ENCODE measurements around the gene NSRP1.
A peak's percentile ranks its signal among the peaks of the same experiment; 100 is the strongest.
"Not testable (repeated sequence)": the region's sequence is repeated elsewhere in the genome, so short reads cannot be mapped to it uniquely, and the experiment has no call there.

The NSRP1 gene

GRCh38 chr17:30221346-30221745, 104.7 kb downstream of the NSRP1 start:
- DNase-seq (ENCODE audit: low read depth, low spot score): no peak

- no peak for DNase-seq (ENCODE audit: low read depth, low spot score)
These were observed 105.6 kb downstream of the NSRP1 start for GRCh38 chr17:30222251-30222650.

DNA sequence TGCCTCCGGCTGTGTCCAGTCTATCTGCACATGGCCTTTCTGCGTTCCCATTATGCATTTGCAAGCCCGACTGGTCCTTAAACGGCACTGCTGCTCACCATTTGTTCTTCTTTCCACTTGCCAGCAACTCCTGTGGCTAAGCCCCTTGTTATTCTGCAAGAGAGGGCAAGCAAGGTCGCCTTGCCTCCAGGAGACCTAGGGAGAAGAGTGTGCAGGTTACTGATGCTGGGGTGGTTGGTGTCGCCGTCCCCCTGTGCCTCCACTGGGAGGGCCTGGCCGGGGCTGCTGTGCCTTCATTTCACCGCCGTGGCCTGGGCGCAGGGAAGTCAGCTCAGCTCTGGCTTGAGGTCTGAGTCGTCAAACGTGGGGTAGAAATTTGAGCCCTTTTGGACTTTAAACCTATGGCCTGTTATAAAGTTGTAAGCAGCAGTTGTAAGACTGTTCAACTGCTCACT, 106.1 kb downstream of the NSRP1 start:
- DNase-seq (ENCODE audit: low read depth, low spot score): no peak

DNA sequence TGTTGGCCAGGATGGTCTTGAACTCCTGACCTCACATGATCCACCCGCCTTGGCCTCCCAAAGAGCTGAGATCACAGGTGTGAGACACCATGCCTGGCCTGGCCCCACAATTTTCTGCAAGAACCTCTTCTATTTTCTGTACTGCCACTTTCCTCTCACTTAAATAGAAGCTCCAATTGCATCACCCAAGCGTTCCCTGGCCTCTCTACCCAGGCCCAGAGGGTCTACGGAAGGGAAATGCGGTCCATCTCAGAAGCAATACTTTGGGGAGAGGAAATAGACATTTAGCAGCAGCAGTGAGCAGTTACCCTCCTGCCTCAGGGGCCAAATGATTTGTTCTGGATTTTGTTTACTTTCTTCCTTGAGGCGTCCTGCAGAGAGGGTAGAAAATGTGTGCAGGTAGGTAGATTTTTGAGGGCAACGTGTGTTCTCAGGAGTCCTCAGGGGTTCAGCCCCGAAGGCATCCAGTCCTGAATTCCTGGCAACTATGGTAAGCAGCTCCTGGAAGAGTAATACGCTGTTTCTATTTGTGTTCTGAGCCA, 107.9 kb downstream of the NSRP1 start:
- peak; percentile 60 for DNase-seq (ENCODE audit: low read depth, low spot score)

DNA sequence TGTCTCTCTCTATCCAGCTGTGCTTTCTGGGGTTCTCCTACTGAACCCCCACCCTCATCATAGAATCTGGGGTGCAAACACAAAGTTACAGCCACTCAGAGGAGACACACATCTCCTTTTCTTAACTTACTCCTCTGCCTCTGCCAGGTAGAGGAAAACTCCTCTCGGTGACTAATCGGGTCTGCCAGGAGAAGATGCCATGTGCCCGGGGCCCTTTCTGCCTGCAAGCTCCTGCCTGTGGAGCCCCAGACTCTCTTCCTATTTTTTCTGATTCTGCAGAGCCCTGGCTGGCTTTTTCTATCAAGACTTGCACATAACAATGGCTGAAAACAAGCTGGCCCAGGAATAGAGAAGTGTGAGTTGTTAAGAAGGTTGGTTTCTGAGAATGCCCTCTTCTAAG, 108.5 kb downstream of the NSRP1 start:
- DNase-seq (ENCODE audit: low read depth, low spot score): no peak

DNA sequence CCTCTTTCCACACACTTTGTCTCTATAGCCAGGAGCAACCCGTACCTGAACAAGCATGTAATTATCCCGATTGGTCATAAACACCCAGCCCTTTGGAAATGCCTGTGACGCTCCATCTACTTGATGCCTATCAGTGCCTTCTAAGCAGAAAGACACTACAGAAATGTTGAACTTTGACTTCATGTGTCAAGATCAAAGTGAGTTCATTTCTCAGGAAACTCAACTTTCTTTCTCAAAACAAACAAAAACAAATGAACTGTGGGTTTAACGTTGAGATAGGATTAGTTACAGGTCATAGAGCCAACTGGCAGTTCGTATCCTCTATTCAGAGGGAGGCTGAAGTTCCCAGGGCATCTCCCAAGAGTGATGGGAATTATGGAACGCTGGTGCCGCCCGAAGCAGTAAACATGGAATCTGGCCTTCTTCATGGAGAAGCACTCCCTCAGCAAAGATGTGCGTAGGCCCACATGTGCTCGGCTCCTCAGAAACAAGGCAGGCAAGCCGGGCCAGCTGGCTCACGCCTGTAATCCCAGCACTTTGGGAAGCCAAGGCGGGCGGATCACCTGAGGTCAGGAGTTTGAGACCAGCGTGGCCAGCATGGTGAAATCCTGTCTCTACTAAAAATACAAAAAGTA, 109.4 kb downstream of the NSRP1 start:
- DNase-seq (ENCODE audit: low read depth, low spot score): peak; percentile 46

GRCh38 chr17:30226878-30227277, 110.3 kb downstream of the NSRP1 start:
- DNase-seq (ENCODE audit: low read depth, low spot score): peak; percentile 47

DNA sequence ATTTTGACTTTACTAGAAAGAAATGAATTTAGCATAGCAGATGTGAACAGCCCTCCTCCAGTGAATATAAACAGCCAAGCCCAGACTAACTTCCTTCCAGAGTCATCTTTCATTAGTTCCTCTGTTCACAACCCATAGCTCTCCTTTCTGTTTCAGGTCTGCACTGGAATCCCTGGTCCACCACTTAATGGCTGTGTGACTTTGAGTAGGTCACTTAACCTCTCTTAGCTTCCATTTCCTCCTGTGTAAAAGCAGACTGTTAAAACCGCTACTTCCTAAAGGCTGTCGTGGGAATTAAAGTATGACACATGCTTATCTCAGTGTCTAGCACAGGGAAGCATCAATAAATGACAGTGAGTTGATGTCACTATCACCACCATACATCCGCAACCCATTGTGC, 111.4 kb downstream of the NSRP1 start:
- no peak for DNase-seq (ENCODE audit: low read depth, low spot score)

- DNase-seq (ENCODE audit: low read depth, low spot score): no peak
These were observed 112.4 kb downstream of the NSRP1 start for GRCh38 chr17:30229012-30229411.

- not testable (repeated sequence) for DNase-seq (ENCODE audit: low read depth, low spot score)
These were observed 113.4 kb downstream of the NSRP1 start for GRCh38 chr17:30230009-30230408.

- no peak for DNase-seq (ENCODE audit: low read depth, low spot score)
These were observed 114.0 kb downstream of the NSRP1 start for GRCh38 chr17:30230596-30231125.

DNA sequence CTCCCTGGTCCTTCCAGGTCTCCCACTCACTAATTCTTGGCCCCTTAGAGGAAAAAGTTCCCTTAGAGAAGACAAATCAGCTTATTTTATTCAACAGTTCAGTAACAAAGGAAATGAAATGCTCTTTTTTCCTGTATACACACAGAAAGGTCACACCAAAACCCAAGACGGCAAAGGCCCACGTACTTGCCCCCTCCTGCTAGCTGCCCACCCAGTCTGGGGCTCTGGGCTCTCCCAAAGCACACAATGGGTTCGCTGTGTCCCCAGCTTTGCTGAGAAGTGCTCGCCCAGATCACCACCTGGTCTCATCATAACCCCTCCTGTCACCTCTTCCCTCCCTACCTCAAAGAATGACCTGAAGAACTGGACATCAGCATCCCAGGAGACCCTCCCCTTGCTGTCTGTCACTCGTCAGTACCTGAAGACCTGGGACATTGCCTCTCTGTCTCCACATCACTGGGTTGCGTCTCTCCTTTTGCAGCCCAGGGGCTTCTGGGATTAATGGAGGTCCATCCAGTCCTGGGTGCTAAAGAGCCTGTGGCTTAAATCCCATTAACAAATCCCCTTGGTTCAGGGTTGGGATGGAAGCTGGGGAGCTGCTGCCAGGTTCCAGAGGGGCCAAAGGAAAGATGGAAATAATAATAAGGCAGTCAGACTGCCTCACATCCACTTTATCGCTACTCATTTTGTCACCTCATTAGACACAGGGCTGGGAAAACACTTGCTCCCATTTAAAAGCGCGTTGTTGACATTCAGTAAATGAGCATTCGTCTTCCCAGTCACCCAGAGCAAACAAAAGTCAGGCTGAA, 115.6 kb downstream of the NSRP1 start:
- no peak for DNase-seq (ENCODE audit: low read depth, low spot score)

GRCh38 chr17:30232824-30233427, 116.3 kb downstream of the NSRP1 start:
- no peak for DNase-seq (ENCODE audit: low read depth, low spot score)

DNA sequence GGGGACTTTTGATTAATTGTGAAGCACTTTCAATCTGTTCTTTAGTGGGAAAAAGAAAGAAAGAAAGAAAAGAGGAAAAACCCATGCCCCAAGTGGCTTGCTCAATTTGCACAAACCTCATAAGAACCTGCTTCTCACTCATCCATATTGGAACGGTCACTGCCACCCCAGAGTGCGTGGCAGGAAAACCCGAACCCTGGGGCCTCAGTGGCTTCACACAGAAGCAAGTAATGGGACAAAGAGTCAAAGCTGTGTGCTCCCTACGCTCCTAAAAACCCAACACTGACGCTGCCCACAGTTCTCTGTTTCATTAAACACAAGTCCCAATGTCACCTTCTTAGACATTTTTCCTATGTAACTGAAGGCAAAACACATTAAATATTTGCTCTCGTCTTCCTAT, 117.7 kb downstream of the NSRP1 start:
- no peak for DNase-seq (ENCODE audit: low read depth, low spot score)

DNA sequence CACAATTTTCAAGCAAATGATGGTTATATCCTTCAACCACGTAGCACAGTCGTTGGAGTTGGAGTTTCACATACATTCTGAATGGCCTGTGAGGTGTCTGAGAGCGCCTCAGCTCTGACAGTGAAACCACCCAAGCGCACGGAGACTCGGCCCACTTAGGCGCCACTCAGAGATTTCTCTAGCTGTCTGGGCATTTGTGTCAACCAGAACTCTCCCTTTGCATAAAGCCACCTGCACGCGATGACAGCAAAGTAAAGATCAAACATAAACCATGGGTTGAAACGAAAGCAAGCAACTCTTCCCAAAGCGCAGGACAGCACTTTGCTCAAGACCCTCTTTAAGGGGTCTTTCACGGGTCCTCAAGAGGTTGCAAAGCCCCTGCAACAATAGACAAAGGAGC, 118.3 kb downstream of the NSRP1 start:
- peak; percentile 18 for DNase-seq (ENCODE audit: low read depth, low spot score)

DNA sequence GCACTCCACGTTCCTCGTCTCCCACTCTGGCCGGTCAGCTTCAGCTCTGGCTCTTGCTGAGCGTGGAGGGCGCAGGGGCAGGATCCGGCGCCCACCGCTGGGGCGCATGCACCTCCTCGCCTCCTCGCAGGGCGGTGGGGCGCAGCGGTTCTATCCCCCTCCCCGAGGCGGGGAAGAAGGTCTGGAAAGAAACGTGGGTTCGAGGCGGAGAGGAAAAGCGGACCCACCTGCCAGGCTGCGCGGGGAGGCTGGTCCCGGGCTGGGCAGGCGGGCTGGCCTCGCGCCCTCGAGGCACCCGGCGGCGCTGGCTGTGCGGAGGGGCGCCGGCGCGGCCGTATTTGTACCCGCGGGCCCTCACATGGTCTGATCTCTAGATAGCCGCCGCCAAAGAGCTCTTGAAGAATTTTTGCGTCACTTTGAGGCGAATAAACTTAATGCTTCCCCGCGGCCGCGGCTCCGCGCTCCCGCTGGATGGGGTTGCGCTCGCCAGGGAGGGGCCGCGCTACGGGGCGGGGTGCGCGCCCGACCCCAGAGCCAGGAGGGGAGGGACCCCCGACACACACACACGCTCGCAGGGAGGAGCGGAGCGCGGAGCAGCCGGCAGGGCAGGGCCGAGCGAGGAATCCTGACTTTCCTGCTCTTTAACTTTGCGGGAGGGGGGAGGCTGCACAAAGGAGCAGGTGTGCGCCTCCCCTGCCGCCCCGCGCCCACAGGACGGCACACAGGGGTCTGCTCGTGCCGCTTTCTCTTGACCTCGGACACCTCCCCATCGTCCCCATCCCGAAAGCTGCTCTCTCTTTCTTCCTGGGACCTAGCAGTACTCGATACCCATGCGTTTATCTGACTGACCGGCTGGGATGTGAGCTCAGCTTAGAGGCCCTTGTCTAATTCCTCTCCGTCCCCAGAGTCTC, 119.0 kb downstream of the NSRP1 start, which contains the start of gene SLC6A4:
Gene SLC6A4, minus strand, starts transcription at position 312 of the 911 bp plus-strand sequence. CDS start 13,739 bp downstream, outside the sequence.
- peak; percentile 76 for DNase-seq (ENCODE audit: low read depth, low spot score)

Data from ELF-1 (cell line).